Stimulated activated naive CD4-positive, alpha-beta T cell treated with Interleukin-2 at 50 U/mL for 16 hours (primary cell): ENCODE results near the gene NPRL2.

ENCODE experiments used
- DNase-seq: peaks from one replicate; lab custom pipeline; 2025; lab: John Stamatoyannopoulos, UW

Gene NPRL2

DNA sequence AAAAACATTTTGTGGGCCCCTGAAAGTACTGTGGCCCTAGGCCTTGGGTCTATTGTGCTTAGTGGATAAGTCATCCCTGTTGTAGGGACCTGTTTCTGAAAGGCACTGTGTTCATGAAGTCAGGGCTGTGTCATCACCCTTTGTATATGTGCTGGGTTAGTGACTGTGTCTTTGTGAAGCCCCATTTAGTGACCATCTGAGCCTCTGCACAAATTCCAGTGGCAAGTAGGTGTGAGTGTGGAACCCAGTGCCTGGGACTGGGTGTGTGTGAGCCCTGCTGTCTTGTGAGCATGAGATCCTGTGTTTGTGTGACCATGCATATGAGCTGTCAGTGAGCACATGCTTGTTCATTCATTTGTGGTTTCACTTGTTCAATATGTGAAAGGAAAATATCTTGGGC is 46.0 kb downstream of the NPRL2 start:
- DNase-seq = no peak

DNA sequence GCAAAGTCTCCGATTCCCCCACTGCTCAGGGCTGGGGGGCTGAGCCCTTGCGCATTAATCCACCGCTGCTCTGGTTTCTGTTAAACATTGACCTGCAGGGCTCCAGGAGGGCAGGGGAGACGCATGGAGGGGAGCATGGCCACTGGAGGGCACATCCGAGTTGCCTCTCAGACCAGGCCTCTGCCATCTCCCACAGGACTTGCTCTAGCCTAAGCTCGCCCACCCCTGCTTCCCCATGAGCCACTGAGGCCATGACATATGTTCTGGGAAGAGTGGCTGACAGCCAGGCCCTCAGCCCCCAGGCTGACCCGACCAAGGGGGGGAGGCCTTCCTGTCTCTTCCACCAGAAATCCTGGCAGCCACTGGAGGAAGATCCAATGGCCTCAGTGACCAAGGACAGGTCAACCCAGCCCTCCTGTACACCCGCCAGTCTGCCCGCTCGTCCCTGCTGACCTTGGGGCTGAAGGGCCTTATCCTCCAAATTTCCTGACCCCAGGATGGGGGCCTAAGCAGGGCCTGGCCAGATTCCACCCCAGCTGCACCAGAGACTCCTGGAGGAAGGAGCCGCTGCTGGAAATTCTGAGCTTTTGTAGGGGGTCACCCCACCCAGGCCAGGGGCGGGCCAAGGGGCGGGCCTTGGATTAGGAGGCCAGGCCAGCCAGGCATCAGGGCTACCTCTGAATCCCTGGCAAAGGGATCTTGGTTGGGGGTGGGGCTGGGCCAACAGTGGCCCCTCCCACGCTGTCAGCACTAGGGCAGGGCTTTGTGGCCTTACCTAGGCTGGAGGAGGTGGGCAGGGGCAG is 47.4 kb downstream of the NPRL2 start, which contains the start of gene HYAL1:
Gene HYAL1 (minus strand): TSS at position 562 of the 803 bp plus-strand sequence. CDS start 618 bp downstream, outside the sequence.
- no peak for DNase-seq

DNA sequence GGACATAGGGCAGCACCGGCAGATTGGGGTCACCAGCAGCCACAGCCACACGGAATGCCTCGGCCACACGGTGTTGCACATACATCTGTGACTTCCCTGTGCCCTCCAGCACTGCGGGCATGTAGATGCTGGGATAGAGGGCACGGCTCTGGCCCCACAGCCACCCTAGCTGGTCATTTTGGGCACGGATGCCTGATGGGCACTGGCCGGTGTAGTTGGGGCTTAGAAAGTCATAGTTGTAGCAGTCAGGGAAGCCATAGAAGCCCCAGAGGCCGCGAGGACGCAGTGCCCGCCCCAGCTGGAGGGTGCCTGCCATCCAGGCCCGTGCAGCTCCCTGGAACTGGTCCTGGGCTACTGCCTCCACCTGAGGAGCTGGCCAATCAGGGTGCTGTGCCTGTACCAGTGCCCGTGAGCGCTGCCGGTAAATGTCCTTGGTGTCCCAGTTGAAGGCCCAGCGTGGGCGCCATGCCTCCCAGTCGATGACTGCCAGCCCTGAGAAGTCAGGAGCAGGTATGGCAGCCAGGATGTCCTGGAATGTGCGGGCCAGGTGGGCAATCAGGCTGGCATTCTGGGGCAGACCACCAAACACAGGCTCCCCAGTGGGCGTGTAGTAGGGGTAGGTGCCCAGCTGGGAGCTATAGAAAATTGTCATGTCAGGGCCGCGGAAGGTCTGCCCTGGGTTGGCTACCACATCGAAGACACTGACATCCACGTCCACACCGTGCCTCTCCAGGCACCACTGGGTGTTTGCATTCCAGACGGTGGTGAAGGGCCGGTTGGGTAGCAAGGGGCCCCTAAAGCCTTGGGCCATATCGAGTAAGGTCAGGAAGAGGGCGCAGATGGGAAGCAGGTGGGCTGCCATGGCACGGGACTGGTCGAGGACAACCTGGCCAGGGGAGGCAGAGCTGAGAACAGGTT is 48.2 kb downstream of the NPRL2 start:
- no peak for DNase-seq

DNA sequence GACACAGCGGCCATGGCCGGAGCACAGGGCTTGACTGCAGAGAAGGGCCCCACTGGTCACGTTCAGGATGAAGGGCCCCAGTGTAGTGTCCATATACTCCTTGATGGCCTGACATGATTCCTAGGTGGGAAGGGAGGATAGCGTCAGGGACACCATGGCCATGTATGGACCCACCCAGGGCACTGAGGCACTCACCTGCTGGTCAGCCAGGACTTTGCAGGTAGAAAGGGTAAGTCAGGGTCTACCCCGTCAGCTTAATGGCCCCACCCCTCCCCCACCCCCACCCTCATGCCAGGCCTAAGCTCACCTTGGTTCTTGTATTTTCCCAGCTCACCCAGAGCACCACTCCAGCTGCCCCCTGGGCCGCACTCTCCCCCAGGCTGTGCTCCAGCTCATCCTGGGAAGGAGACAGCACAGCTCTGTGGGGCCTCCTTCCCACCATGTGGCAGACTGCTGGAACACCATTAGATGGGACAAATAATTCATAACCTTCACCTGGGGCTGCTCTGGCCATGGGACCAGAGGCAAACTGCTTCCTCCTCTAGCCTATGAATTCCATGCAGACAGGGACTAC is 49.8 kb downstream of the NPRL2 start:
- DNase-seq = no peak

DNA sequence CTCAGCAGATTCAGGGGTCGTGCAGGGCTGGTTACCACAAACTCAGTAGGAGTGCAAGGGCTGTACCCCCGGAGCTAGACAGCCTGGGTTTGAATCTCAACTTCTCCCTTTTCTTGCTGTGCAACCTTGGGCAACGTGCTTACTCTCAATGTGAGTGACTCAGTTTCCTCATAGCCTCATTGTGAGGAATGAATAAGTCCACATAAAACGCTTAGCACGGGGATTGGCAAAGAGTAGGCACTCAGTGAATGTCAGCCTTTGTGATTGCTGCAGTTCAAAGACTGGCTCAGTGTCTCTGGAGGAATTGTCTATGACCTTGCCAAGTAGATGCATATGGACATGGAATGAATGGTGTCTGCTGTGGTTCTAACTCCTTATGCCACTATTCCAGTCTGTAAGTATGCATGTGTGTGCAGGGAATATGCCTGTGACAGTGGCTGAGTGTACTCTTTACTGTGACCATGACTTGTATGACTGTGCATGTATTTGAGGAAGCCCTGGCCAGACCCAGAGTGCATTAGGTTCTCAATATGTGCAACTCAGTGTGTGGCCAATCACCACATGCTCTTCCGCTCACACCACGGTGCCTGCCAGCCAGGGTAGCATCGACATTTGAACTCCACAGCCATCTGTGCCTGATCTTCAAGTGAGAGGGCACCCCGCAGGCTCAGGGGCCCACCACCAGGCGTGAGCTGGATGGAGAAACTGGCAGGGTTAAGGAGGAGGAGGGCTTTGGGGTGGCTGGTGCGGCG is 50.5 kb downstream of the NPRL2 start:
- DNase-seq = no peak

DNA sequence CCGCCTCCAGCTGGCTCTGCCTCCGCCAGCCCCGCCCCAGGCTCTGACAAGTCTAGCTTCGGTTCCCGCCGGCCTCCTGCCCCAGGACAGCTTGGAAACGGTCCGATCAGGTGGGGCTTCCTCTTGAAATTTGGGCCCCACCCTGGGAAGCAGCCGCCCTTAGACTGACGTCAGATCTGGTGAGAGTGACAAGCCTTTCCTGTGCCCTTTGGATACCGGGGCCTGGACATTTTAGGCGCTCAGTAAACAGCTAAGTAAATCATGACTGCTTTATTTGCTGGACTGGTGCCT is 51.0 kb downstream of the NPRL2 start:
- no peak for DNase-seq

DNA sequence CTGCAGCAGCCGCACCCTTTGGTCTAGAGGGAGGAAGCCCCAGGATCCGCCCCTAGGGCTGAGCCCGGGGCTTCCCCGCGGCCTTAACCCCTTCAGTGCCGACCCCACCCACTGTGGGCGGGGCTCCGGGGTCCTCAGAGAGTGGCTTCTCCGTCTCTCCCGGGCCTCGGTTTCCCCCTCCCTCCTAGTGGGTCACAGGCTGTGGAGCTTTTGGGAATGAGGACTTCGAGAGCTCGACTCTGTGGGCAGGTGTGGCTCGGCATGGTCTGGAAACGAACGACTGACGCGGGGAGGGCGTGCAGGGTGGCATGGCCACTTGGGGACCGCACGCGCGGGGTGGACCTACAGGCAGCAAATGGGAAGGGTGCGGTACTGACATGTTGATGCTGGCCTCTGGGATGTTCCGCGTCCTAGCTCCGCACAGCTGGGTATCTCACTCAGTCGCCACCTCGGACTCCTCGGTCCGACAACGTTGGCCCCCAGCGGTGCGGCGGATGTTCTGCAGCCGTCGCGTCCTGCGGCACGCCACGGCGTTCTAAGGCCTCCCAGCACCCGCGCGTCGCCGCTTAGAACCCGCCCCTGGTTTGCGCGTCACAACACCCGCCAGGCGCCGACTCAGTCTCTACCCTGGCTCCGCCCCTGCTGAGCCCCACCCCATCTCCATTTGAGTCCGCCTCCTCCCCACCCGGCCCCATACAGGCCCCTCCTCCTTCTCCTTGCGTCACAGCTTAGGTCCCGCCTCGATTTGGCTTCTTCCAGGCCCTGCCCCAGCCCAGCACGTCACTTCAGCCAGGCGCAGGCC is 51.5 kb downstream of the NPRL2 start, which contains the start of the genes HYAL3 and NAA80:
Gene HYAL3 (minus strand): TSS at position 570 of the 802 bp plus-strand sequence. CDS start 3,803 bp downstream, outside the sequence.
Gene NAA80 (minus strand): TSS at position 570 of the 802 bp plus-strand sequence. CDS start 1,942 bp downstream, outside the sequence.
- DNase-seq = peak; percentile 99

DNA sequence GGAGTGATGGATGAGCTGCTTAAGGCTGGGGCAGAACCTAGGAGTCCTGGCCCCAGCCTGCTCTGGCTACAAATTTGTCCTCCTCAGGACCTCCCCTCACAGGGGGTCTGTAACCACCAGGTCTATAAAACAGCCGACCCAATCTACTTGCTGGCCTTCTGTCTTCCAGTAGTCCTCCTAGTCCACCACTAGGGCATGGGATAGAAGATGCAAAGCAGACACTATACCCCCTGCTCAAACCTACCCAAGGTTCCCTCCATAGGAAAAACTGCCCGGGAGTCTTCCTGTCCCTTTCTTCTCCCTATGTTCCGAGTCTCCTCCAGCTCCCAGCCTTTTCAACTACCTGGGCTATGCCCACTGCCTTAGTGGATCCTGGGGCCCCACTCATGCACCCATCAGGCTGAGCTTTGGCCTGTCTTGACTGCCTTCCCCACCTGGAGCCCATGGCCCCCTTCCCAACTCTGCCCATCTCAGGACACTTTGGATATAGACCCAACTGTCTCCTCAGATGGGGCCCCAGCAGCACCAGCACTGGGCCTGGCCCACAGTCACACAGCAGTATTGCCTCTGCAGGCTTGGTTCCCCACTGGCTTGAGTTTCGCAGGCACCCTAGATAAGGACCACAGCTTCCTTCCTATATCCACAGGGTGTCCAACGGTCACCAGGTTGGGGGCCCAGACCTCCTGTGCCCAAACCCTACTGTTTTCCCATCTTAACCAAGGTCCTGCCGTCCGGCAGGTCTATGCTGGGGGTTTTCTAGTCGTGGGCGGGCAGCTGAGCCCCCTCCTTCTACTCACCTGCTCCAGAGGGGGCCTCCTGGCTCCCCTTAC is 52.5 kb downstream of the NPRL2 start:
- DNase-seq = no peak

DNA sequence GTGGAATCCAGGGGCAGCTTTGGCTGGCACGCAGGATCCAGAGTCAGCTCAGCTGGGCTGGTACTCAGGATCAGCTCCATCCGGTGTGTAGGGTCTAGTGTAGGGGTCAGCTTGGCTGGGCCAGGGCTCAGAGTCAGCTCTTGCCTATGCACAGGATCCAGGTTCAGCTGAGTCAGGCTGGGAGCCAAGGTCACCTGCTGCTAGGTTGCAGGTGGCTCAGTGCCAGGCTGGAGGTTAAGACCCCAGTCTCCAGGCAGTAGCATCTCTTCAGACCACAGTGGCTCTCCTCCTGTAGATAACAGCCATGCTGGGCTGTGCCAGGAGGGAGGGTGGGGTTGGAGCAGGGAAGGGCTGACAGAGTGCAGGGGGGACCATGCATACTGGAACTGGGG is 53.2 kb downstream of the NPRL2 start:
- DNase-seq = no peak
